Stromal cell of bone marrow (primary cell): ENCODE data around the gene RAB22A.

Experiments used
- DNase-seq: peaks from one replicate; pipeline ENCODE4 v3.0.0-alpha.2; 2012; ENCODE audit warnings: low read depth

Gene RAB22A

GRCh38 chr20:58416835-58417234 is 107.3 kb downstream of the RAB22A start:
- no peak for DNase-seq
